OCI-LY3 (cell line): ENCODE data around the gene ZNF438.

Source experiments
- H2AFZ ChIP-seq: fragments of 200-600, 300-600 bp; shearing (Covaris generic); 2 replicates; pipeline ENCODE4 v1.6.0; 2014; ENCODE audit warnings: antibody characterized with exemption, low read depth, low read length
- H3K27ac ChIP-seq: fragments of 200-600, 300-600 bp; sonication (generic); 2 replicates; pipeline ENCODE4 v1.5.1; 2014; ENCODE audit warnings: mild to moderate bottlenecking, low read length, moderate library complexity, mixed read lengths
- H3K27me3 ChIP-seq: fragments of 200-600, 300-600 bp; sonication (generic); 2 replicates; pipeline ENCODE4 v1.6.1; 2014; ENCODE audit warnings: low read depth, low read length, mixed read lengths
- H3K36me3 ChIP-seq: fragments of 200-600, 300-600 bp; sonication (generic); replicated peaks from 2 replicates; pipeline ENCODE3; 2014; ENCODE audit warnings: low read depth, low read length, mixed read lengths
- H3K4me1 ChIP-seq: fragments of 300-600, 200-600 bp; sonication (generic); 2 replicates; pipeline ENCODE4 v1.6.1; 2014; ENCODE audit warnings: low read length, mixed read lengths
- H3K4me2 ChIP-seq: fragments of 200-600, 300-600 bp; sonication (generic); 2 replicates; pipeline ENCODE4 v1.6.1; 2014; ENCODE audit warnings: low read length, mixed read lengths
- H3K4me3 ChIP-seq: fragments of 300-600, 200-600 bp; sonication (generic); 2 replicates; pipeline ENCODE4 v1.5.1; 2014; ENCODE audit warnings: antibody characterized with exemption, mild to moderate bottlenecking, low read length, moderate library complexity
- H3K79me2 ChIP-seq: fragments of 300-600, 200-600 bp; shearing (Covaris generic); 2 replicates; pipeline ENCODE4 v1.6.1; 2014; ENCODE audit warnings: mild to moderate bottlenecking, low read length, mixed read lengths
- H3K9ac ChIP-seq: fragments of 300-600, 200-600 bp; shearing (Covaris generic); 2 replicates; pipeline ENCODE4 v1.6.0; 2014; ENCODE audit warnings: mild to moderate bottlenecking, low read length, moderate library complexity
- H3K9me3 ChIP-seq: fragments of 200-600, 300-600 bp; shearing (Covaris generic); 2 replicates; pipeline ENCODE4 v1.6.1; 2014; ENCODE audit warnings: low read length, mixed read lengths; ENCODE audit not compliant: insufficient read depth
- H4K20me1 ChIP-seq: fragments of 200-600, 300-600 bp; sonication (generic); 2 replicates; pipeline ENCODE4 v1.6.1; 2016; ENCODE audit warnings: low read length, mixed read lengths; ENCODE audit not compliant: insufficient read depth
- EZH2phosphoT487 ChIP-seq: fragments of 200-600 bp; shearing (Covaris generic); IDR thresholded peaks from 2 replicates; pipeline ENCODE4 v1.6.1; 2018; ENCODE audit warnings: antibody characterized with exemption, mixed run types, low read depth
- TF ChIP-seq, protein P1 (sequence below): fragments of 200-600, 300-600 bp; sonication (generic); IDR thresholded peaks from 2 replicates; pipeline ENCODE4 v1.5.1; 2014; ENCODE audit warnings: antibody characterized with exemption, low read length, low read depth

Gene ZNF438

GRCh38 chr10:31035266-31035798, 3.7 kb upstream of the ZNF438 start:
- TF ChIP-seq, protein P1, sequence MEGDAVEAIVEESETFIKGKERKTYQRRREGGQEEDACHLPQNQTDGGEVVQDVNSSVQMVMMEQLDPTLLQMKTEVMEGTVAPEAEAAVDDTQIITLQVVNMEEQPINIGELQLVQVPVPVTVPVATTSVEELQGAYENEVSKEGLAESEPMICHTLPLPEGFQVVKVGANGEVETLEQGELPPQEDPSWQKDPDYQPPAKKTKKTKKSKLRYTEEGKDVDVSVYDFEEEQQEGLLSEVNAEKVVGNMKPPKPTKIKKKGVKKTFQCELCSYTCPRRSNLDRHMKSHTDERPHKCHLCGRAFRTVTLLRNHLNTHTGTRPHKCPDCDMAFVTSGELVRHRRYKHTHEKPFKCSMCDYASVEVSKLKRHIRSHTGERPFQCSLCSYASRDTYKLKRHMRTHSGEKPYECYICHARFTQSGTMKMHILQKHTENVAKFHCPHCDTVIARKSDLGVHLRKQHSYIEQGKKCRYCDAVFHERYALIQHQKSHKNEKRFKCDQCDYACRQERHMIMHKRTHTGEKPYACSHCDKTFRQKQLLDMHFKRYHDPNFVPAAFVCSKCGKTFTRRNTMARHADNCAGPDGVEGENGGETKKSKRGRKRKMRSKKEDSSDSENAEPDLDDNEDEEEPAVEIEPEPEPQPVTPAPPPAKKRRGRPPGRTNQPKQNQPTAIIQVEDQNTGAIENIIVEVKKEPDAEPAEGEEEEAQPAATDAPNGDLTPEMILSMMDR, result no peak
- TF ChIP-seq EZH2phosphoT487, result no peak
- H2AFZ ChIP-seq, result no peak overlapping the region
- H4K20me1 ChIP-seq, result no peaks in the 10 kb centered on the region
- no peak overlapping the region for H3K4me3 ChIP-seq
- no peak overlapping the region for H3K9ac ChIP-seq
- H3K27me3 ChIP-seq, result no peaks in the 10 kb centered on the region
- H3K79me2 ChIP-seq, result peaks cover 6% of the 10 kb centered on the region
- H3K27ac ChIP-seq, result no peak overlapping the region
- H3K4me2 ChIP-seq, result no peak overlapping the region
- peaks cover 4% of the 10 kb centered on the region for H3K36me3 ChIP-seq
- no peaks in the 10 kb centered on the region for H3K9me3 ChIP-seq
- peaks cover 40% of the 10 kb centered on the region for H3K4me1 ChIP-seq

DNA sequence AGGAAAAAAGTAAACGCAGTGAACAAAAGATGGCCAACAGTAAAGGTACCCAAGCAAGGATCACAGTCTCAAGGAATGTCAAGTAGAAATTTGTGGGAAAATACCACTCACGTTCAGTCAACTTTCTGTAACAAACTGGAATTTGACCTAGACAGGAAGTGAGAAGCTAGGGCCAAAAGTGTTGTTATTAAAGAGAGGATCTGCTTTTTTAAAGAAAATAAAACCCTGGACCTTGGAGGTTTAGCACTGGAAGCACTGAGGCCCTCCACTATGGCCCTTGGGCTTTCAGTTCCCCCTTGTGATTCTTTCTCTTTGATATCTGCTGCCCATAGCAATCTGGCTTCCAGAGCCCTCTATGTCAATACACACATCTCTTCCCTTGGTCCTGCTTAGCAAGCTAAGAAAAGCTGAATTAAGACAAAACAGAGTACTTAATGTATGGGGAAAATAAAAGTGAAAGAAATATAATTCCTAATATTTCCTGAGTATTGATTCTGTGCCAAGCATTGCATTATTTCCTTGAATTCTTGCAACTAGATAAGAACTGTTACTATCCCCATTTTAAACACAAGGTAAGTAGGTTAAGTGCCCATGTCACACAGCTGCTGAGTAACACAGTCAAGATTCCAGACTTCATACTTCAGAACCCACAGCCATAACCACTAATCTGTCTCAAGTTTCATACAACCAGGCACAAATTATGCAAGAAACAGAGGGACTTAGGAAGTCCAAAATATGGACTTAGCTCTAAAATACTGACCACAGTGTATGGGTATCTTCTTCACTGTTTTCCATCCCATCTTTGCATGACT, 2.6 kb upstream of the ZNF438 start:
- Histone ChIP-seq H3K4me3 (no peak overlapping the region), H2AFZ (peak overlapping the region; percentile 30; the same call in 1 of the 2 replicates), H4K20me1 (no peaks in the 10 kb centered on the region), H3K4me1 (peaks cover 38% of the 10 kb centered on the region), H3K27me3 (no peaks in the 10 kb centered on the region), H3K36me3 (peaks cover 4% of the 10 kb centered on the region), H3K79me2 (peaks cover 6% of the 10 kb centered on the region), H3K9me3 (no peaks in the 10 kb centered on the region), H3K27ac (no peak overlapping the region), H3K4me2 (peak overlapping the region; percentile 30), H3K9ac (no peak overlapping the region)
- no peak for TF ChIP-seq EZH2phosphoT487
- TF ChIP-seq, protein P1, result no peak

- no peaks in the 10 kb centered on the region for H3K36me3 ChIP-seq
- peaks cover 28% of the 10 kb centered on the region for H3K4me1 ChIP-seq
- H3K27me3 ChIP-seq, result no peaks in the 10 kb centered on the region
- H2AFZ ChIP-seq, result no peak overlapping the region
- TF ChIP-seq EZH2phosphoT487, result no peak
- TF ChIP-seq, protein P1, result no peak
- H3K4me2 ChIP-seq, result peak overlapping the region; percentile 98
- peak overlapping the region; percentile 93 for H3K4me3 ChIP-seq
- H3K79me2 ChIP-seq, result peaks cover 6% of the 10 kb centered on the region
- H3K9ac ChIP-seq, result peak overlapping the region; percentile 99; the same call in 1 of the 2 replicates
- no peaks in the 10 kb centered on the region for H3K9me3 ChIP-seq
- no peak overlapping the region for H3K27ac ChIP-seq
- no peaks in the 10 kb centered on the region for H4K20me1 ChIP-seq
Measured at GRCh38 chr10:31033147-31033546, 1.5 kb upstream of the ZNF438 start.
